Body of pancreas (tissue), 4 donors: ENCODE data around the gene TEX14. TPM values are rescaled to one million over a fixed set of nuclear protein-coding genes. Genes with fewer than 3 reads are reported as not detected.
A peak's percentile ranks its signal among the peaks of the same experiment; 100 is the strongest.
"Not testable (repeated sequence)": the region's sequence is repeated elsewhere in the genome, so short reads cannot be mapped to it uniquely, and the experiment has no call there.

Experiments
- ATAC-seq: fragments of 150-250 bp; one replicate; pipeline ENCODE4 v1.9.1; 2016
- DNase-seq, 4 donors: peaks; one replicate each; pipeline ENCODE4 v3.0.0-alpha.2; 2019
- H3K27ac ChIP-seq, 4 donors: fragments of 200-600 bp; sonication (generic); 1 replicate in 3 of 4; 2 replicates in 1 of 4; pipeline versions ENCODE4 v1.5.1 to v1.6.1; 2016 to 2019; ENCODE audit warnings: mild to moderate bottlenecking in 1 of 4, mixed read lengths in 1 of 4, moderate library complexity in 1 of 4
- H3K27me3 ChIP-seq, 2 donors: fragments of 200-600 bp; sonication (generic); one replicate each; pipeline ENCODE4 v1.6.0; 2016; ENCODE audit warnings: mild to moderate bottlenecking in 1 of 2
- H3K36me3 ChIP-seq, 2 donors: fragments of 200-600 bp; sonication (generic); replicated peaks in 1 of 2; 2 replicates each; pipeline ENCODE4 v1.5.1; 2016; ENCODE audit warnings: low read depth in 2 of 2; ENCODE audit not compliant: insufficient read depth in 1 of 2
- H3K4me1 ChIP-seq: fragments of 200-600 bp; sonication (generic); one replicate; pipeline ENCODE4 v1.6.0; 2016
- H3K4me3 ChIP-seq, 2 donors: fragments of 200-600 bp; sonication (generic); 1 replicate in 1 of 2; 2 replicates in 1 of 2; pipeline ENCODE4 v1.5.1; 2016 to 2019
- H3K9me3 ChIP-seq, 3 donors: fragments of 200-600 bp; sonication (generic); 1 replicate in 2 of 3; 2 replicates in 1 of 3; pipeline ENCODE4 v1.5.1; 2016
- CTCF ChIP-seq, 7 experiments: fragments of 450-650 bp in 4 of 7; fragments of 200-600 bp in 3 of 7; sonication (generic) in 3 of 7; IDR thresholded peaks; one replicate each; pipeline ENCODE4 v1.5.1; 2016 to 2019; ENCODE audit warnings: antibody characterized with exemption in 7 of 7
- POLR2A ChIP-seq, 3 donors: fragments of 450-650 bp; IDR thresholded peaks; one replicate each; pipeline ENCODE4 v1.6.1; 2016; ENCODE audit warnings: antibody characterized with exemption in 3 of 3, mild to moderate bottlenecking in 2 of 3
- WGBS, 2 donors: methylation state at CpG; one replicate each; pipeline ENCODE4 v1.1.5; 2017; 5-methylcytosine and 5-hydroxymethylcytosine counted together
- intact Hi-C: fragments of 100-400 bp; cut with DNase I; formaldehyde crosslinking; loops from one replicate; pipeline ENCODE4 v1.15.1; 2023
- total RNA-seq, 2 donors: library from RNA; depleted of rRNA; stranded (reverse); fragments of >200 nt; gene quantifications; one replicate each; pipeline ENCODE4 v1.1.0, GENCODE V29; 2016

The TEX14 gene
- total RNA-seq, 2 donors from 2014 or later = 0.26 TPM; not detected in 1

GRCh38 chr17:58665946-58666857 lies 25.6 kb downstream of the TEX14 start:
- no peak overlapping the region for H3K4me3 ChIP-seq
- ATAC-seq = peak; percentile 21
- DNase-seq = no peak
- H3K27me3 ChIP-seq = no peaks in the 10 kb centered on the region
- H3K27ac ChIP-seq = peak overlapping the region in 2 of 4 donors; percentile 3 to 18
- no peaks in the 10 kb centered on the region for H3K9me3 ChIP-seq
- no peaks in the 10 kb centered on the region for H3K4me1 ChIP-seq
- H3K36me3 ChIP-seq = no peaks in the 10 kb centered on the region
- TF ChIP-seq POLR2A (IDR thresholded peaks at IDR 0.05) (no peak), CTCF (IDR thresholded peaks at IDR 0.05) (no peak)
- WGBS, 2 donors = 71 to 72% methylated on average over 25 of the region's 25 CpGs
- intact Hi-C loops = no loop called here

GRCh38 chr17:58664302-58664701 lies 27.5 kb downstream of the TEX14 start:
- no peaks in the 10 kb centered on the region for H3K4me1 ChIP-seq

GRCh38 chr17:58661499-58661898 lies 30.3 kb downstream of the TEX14 start:
- Histone ChIP-seq H3K36me3 (no peaks in the 10 kb centered on the region), H3K27ac (no peak overlapping the region), H3K4me3 (no peak overlapping the region), H3K9me3 (no peaks in the 10 kb centered on the region), H3K4me1 (peaks cover 6% of the 10 kb centered on the region), H3K27me3 (no peaks in the 10 kb centered on the region)
- intact Hi-C loops = no loop called here
- no peak for TF ChIP-seq POLR2A (IDR thresholded peaks at IDR 0.05)
- TF ChIP-seq CTCF (IDR thresholded peaks at IDR 0.05) = no peak
- no peak for DNase-seq
- ATAC-seq = no peak
- WGBS, 2 donors = 88 to 93% methylated on average over 26 of the region's 26 CpGs

More at GRCh38 chr17:58664302-58664701, 27.5 kb downstream of the TEX14 start:
- Histone ChIP-seq H3K36me3 (no peaks in the 10 kb centered on the region), H3K9me3 (no peaks in the 10 kb centered on the region), H3K27ac (no peak overlapping the region), H3K27me3 (no peaks in the 10 kb centered on the region), H3K4me3 (no peak overlapping the region)
- ATAC-seq (no peak), DNase-seq (no peak)
- 85 to 86% methylated on average over 2 of the region's 2 CpGs for WGBS, 2 donors
- intact Hi-C loops = no loop called here
- no peak for TF ChIP-seq POLR2A (IDR thresholded peaks at IDR 0.05)
- no peak for TF ChIP-seq CTCF (IDR thresholded peaks at IDR 0.05)

GRCh38 chr17:58660621-58661020 lies 31.2 kb downstream of the TEX14 start:
- 84% methylated on average over 4 of the region's 4 CpGs for WGBS, 2 donors
- DNase-seq = no peak
- no peaks in the 10 kb centered on the region for H3K9me3 ChIP-seq
- H3K36me3 ChIP-seq = no peaks in the 10 kb centered on the region
- ATAC-seq = no peak
- H3K27me3 ChIP-seq = no peaks in the 10 kb centered on the region
- TF ChIP-seq POLR2A (IDR thresholded peaks at IDR 0.05) (no peak), CTCF (IDR thresholded peaks at IDR 0.05) (no peak)
- H3K4me3 ChIP-seq = no peak overlapping the region
- H3K27ac ChIP-seq = no peak overlapping the region
- intact Hi-C loops = no loop called here
- peaks cover 6% of the 10 kb centered on the region for H3K4me1 ChIP-seq

- 20 to 32% methylated on average over 8 to 9 of the region's 9 CpGs for whole genome bisulfite sequencing, 2 donors
- intact Hi-C loops = not testable (repeated sequence)
These were observed 32.1 kb downstream of the TEX14 start for GRCh38 chr17:58659714-58660084.

More at GRCh38 chr17:58659714-58660084, 32.1 kb downstream of the TEX14 start:
- H3K36me3 ChIP-seq, H3K9me3 ChIP-seq, DNase-seq, H3K27me3 ChIP-seq, H3K4me1 ChIP-seq: not testable (repeated sequence)
- H3K27ac ChIP-seq = peak overlapping the region in 2 of 4 donors; percentile 79 to 80
- H3K4me3 ChIP-seq = peak overlapping the region in 1 of 2 donors; percentile 4
- peak; percentile 6 for ATAC-seq
